GM06990 (cell line): ENCODE measurements around the gene CILP2.

Source experiments
- DNase-seq: peaks from one replicate; pipeline ENCODE4 v3.0.0-alpha.2; 2011; ENCODE audit not compliant: insufficient read length; ENCODE audit errors: extremely low read depth
- H3K27me3 ChIP-seq: replicated peaks from 2 replicates; pipeline ENCODE4 v1.6.0; 2011; ENCODE audit warnings: low read length; ENCODE audit not compliant: control insufficient read depth, insufficient read depth
- H3K36me3 ChIP-seq: 2 replicates; pipeline ENCODE4 v1.5.1; 2011; ENCODE audit warnings: low read length; ENCODE audit not compliant: control insufficient read depth, insufficient read depth
- H3K4me3 ChIP-seq: replicated peaks from 2 replicates; pipeline ENCODE4 v1.5.1; 2011; ENCODE audit warnings: low read depth, mild to moderate bottlenecking, control low read depth, low read length
- CTCF ChIP-seq: IDR thresholded peaks from 2 replicates; pipeline ENCODE4 v1.5.1; 2011; ENCODE audit warnings: low read length, control low read depth, mild to moderate bottlenecking, inconsistent platforms; ENCODE audit not compliant: insufficient read depth, poor library complexity, severe bottlenecking

CILP2 gene

GRCh38 chr19:19566306-19566705 is 28.2 kb downstream of the CILP2 start:
- DNase-seq: no peak
- peaks cover 29% of the 10 kb centered on the region for H3K36me3 ChIP-seq
- H3K27me3 ChIP-seq: no peaks in the 10 kb centered on the region
- no peak for TF ChIP-seq CTCF
- H3K4me3 ChIP-seq: no peak overlapping the region

DNA sequence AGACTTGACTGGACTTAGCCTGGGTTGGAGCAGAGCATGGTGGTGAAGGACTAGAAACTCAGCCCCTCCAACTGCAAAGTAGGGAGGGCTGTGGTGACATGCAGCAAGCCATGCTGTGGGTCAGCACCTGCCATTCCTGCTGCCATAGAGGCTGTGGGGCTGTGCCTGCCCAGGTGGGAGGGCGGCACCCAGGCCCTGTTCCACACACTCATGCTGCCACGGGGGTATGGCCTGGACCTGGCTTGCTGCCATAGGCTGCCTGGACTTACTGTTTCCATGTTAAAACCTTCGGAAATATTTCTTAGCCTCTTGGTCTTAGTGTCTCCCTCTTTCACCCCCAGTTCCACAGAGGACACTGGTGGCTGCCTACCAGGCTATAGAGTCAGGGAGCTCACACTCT is 29.3 kb downstream of the CILP2 start:
- TF ChIP-seq CTCF: no peak
- DNase-seq: no peak
- peaks cover 29% of the 10 kb centered on the region for H3K36me3 ChIP-seq

DNA sequence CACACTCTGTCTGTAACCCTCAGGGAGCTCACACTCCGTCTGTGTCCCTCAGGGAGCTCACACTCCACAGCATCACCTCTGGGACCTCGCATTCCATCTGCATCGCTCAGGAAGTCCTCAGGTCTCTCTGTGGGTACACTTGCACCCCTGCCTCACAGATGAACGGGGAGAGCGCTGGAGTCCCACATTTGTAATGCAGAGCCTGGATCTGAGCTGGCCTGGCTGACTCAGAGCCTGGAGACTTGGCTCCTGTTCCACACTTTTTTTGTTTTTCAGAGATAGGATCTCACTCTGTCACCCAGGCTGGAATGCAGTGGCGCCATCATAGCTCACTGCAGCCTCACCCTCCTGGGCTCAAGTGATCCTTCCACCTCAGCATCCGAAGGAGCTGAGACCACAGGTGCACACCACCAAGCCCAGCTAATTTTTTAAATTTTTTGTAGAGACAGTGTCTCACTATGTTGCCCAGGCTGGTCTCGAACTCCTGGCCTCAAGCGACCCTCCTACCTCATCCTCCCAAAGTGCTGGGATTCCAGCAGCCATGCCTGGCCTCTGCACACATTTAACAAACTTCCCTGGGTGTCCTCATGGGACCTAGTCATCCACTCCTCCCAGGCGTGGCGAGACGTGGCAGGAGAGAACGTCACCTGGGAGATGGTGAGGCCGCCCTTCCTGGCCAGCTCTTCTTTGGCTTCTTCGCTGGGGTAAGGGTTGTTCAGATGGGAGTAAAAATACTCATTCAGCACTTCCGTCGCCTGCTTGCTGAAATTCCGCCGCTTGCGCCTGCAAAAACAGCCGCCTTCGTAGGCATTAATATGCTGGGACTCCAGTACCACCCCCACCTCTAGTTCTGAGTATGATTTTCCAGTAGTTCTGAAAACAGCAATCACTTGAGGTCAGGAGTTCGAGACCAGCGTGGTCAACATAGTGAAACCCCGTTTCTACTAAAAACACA is 31.0 kb downstream of the CILP2 start:
- no peak for TF ChIP-seq CTCF

More for the DNA sequence above, 29.3 kb downstream of the CILP2 start:
- H3K4me3 ChIP-seq: no peak overlapping the region
- no peaks in the 10 kb centered on the region for H3K27me3 ChIP-seq

DNA sequence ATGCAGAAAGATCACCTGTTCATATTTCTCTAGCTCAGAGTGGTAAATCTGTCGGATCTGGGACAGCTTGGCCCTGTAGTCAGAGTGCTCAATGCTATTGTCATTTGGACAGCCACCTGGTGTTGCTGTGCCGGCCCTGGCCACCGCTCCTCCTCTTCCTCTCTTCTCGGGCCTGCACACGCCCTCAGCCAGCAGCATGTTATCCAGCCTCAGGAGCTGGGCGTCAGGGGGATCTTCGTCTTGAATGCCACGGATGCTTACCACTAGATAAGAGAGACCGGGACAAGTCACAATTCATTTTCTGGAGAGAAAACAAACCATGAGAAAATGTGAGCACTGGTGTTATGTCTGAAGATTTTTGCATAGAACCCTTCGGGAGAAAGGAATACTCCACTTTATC is 32.5 kb downstream of the CILP2 start:
- Histone ChIP-seq H3K4me3 (no peak overlapping the region), H3K27me3 (no peaks in the 10 kb centered on the region), H3K36me3 (peaks cover 18% of the 10 kb centered on the region)
- no peak for DNase-seq
- TF ChIP-seq CTCF: no peak

More for the DNA sequence above, 31.0 kb downstream of the CILP2 start:
- DNase-seq: no peak
- no peaks in the 10 kb centered on the region for H3K27me3 ChIP-seq
- no peak overlapping the region for H3K4me3 ChIP-seq
- H3K36me3 ChIP-seq: peaks cover 24% of the 10 kb centered on the region

GRCh38 chr19:19571071-19571786 is 33.2 kb downstream of the CILP2 start:
- DNase-seq: no peak
- Histone ChIP-seq H3K27me3 (no peaks in the 10 kb centered on the region), H3K4me3 (no peak overlapping the region), H3K36me3 (peaks cover 18% of the 10 kb centered on the region)
- no peak for TF ChIP-seq CTCF
